Embryonic facial prominence (tissue), 1 donor: ENCODE data around the gene GRID2.

ENCODE experiments used
- DNase-seq: peaks from one replicate; pipeline ENCODE4 v3.0.0-alpha.2; 2016; ENCODE audit errors: extremely low spot score

GRID2 gene

GRCh38 chr4:92714640-92715039 is 410.9 kb downstream of the GRID2 start:
- no peak for DNase-seq

- DNase-seq: no peak
Observed at GRCh38 chr4:92733231-92733630, 429.5 kb downstream of the GRID2 start.

DNA sequence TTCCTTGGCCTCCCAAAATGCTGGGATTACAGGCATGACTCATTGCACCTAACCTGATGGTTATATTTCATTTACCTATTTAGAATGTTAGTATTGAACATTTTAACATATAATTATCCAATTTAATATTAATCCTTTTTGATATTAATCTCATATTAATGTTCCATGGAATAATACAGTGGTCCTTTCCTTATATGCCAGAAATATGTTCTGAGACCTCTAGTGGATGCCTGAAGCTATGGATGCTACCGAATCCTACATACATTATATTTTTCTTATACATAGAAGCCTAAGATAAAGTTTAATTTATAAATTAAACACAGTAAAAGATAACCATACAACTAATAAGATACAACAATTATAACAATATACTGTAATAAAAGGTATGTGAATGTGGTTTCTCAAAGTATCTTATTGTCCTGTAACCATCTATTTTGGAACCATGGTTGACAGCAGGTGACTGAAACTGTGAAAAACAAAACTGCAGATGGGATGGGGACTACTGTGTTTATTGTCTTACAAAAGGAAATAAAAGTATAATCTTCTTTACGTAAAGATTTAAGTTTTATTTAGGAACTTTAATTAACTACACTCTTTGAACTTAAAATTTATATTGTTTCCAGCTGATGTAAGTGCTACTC is 431.4 kb downstream of the GRID2 start:
- DNase-seq: no peak

- no peak for DNase-seq
Observed at GRCh38 chr4:92760433-92760832, 456.7 kb downstream of the GRID2 start.

DNA sequence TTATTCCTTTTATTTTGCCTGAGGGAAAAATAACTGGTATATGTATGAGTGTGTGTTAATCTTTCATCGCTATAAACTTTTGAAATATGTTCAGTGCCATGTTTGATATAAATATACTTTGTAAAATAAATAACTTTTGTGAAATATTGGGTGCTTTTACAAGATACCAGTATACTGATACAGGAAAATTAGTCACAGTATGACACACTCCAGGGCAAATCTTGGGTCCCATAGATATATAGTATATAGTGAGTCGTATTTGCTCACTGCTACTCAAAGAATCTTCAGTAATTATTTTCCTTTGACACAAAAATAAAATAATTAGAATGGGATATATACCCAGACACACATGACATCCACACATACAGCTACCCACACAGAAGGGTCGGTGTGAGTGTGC is 472.3 kb downstream of the GRID2 start:
- no peak for DNase-seq

GRCh38 chr4:92789741-92790140 is 486.0 kb downstream of the GRID2 start:
- no peak for DNase-seq

- no peak for DNase-seq
Observed at GRCh38 chr4:92791871-92792440, 488.2 kb downstream of the GRID2 start.

GRCh38 chr4:92809381-92809780 is 505.6 kb downstream of the GRID2 start:
- no peak for DNase-seq

DNA sequence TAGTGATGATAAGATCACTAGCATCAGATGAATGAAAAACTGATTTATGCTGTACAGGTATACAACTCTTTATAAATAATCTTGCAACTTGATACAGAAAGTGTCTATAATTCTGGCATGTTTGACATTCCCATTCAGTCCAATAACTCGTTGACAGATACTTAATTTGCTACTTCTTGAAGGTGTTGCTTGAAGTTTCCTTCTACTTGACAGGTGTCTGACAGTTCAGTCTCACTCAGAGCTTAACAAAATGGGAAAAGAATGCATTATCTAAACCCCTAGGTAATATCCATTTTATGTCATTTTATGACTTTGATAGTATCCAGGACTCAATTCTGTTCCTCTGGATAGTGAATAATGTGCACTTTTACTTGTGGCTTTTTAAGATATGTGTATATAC is 508.9 kb downstream of the GRID2 start:
- DNase-seq: no peak

DNA sequence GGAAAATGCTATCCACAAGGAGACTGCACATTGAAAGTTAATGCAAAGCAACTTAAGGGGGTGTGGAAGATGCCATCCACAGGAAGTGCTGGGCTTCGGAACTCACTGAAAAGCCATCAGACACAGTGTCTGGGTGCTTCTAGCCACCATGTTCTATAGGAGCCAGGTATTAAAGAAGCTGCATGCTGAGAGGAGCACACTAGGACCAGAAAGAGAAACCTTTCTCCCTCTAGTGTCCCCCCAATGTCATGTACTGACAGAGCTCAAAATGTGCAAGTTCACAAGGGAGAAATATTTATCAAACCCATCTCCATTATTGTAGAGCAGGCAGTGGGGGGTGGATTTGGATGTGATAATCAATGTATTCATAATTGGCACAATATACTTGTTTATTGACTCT is 510.9 kb downstream of the GRID2 start:
- no peak for DNase-seq

- DNase-seq: no peak
Observed at GRCh38 chr4:92825256-92825655, 521.5 kb downstream of the GRID2 start.

- no peak for DNase-seq
Observed at GRCh38 chr4:92825791-92826190, 522.0 kb downstream of the GRID2 start.

- DNase-seq: no peak
Observed at GRCh38 chr4:92830771-92831170, 527.0 kb downstream of the GRID2 start.

DNA sequence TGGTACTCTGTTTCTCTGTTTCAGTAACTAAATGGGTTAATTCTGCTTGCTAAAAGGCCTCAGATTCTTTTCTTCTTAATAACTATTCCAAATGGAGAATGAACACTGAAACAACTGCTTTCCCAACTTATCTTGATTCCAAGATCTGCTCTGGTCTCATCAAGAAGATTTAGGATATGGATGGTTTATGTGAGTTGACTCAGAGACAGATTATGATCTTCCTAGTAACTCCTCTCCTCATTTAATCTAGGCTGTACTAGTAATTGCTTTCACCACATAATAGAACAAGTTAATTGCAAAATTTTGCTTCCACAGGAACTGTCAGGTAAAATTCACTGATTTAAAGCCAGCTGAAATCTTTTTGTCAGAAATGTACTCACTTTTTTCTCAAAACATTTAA is 537.1 kb downstream of the GRID2 start:
- DNase-seq: no peak

DNA sequence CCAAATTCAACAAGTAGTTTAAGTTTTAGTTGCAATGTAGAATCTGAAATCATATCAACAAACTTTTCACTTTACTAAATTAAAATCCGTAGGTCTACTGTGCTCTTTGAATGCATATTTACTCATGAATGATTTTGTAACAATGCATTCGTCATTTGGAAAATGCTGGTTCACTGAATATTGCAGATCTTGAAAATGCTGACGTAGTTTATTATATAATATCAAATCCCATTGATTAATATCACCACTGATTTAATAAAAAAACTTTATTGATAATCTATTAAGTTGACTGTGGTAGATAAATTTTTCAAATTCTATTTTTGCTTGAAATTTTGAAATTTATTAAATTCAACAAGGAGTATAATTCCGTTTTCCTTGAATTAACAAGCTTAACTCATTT is 540.0 kb downstream of the GRID2 start:
- DNase-seq: no peak

DNA sequence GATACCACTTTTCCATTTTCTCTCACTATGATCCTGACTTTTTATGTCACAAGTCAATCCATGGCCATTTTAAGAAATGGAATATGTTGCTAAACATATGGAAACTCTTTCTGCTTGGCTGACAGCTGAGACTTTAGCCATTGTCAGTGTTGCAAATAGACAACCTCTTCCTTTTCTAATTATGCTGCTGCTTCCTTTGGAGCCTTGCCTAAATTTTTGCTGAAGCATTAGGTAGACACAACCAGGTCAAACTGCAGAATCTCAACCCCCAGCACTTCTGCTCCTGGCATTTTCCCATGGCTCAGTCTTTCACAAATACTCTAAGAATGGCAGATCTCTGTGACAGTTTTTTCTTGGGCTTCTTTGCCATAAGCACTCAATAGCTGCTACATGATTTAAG is 543.3 kb downstream of the GRID2 start:
- no peak for DNase-seq

- DNase-seq: no peak
Observed at GRCh38 chr4:92862509-92862908, 558.7 kb downstream of the GRID2 start.

DNA sequence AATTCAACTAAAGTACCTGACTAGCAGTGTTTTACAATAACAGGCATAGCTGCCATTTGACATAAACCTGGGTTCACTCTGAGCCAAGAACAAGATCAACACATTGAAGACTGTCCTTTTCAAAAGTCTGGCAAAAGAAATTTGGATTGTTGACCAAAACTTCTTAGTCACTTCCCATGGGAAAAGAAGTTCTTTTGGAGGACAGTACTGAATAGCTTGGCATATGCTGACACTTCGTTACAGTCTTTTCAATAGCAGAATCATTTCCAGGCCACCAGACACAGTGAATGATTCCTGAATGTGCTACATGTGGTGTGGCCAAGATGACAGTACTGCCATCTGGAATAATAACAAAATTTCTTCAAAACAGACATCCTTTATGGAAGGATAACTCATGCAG is 560.3 kb downstream of the GRID2 start:
- no peak for DNase-seq

- no peak for DNase-seq
Observed at GRCh38 chr4:92872604-92873003, 568.8 kb downstream of the GRID2 start.

DNA sequence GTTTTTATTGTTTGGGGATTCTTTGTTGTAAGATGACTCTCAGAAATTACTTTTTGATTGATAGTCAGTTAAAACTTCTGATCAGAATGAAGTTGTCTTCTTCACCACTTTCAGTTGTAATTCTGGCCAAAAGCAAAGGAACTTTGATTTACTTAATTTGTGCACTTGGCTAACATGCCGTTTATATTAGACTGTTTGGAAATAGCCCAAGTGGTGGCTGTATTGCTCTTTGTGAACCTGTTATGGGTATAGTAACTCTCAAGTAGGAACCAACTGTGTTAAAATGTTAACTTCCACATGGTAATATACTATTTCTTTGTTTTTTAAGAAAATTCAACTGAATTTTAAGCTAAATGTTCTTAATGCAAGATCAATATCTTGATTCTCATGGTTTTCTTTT is 581.9 kb downstream of the GRID2 start:
- no peak for DNase-seq

- no peak for DNase-seq
Observed at GRCh38 chr4:92952426-92952825, 648.7 kb downstream of the GRID2 start.

- no peak for DNase-seq
Observed at GRCh38 chr4:92952897-92953296, 649.1 kb downstream of the GRID2 start.

DNA sequence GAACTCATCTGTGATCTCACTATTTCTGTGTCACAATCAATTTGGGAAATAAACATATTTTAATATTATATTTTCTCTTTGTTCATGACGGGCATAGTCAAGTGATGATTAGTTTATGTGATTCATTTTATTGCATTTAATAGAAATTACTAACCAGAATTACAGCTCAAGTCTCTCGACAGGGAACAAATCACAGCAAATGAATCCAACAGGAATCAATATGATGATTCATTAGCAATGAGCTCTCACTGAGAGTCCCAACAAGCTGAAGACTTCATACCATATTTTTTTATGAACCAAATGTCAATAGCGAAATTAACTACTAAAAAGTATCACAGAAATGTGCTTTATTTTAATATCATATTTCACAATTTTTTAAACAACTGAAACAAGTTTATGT is 649.7 kb downstream of the GRID2 start:
- no peak for DNase-seq

- DNase-seq: no peak
Observed at GRCh38 chr4:92961881-92962280, 658.1 kb downstream of the GRID2 start.
